ENCODE results near the gene S100A4. TPM values are rescaled to one million over a fixed set of nuclear protein-coding genes. Genes with fewer than 3 reads are reported as not detected.

The S100A4 gene
- 41.0 and 113 TPM in 2 replicates for total RNA-seq

GRCh38 chr1:153545067-153546055 is at the start of gene S100A4:
TSS of gene S100A4 (minus strand) at chr1:153545806. CDS start at chr1:153544794, 1,012 bp downstream.

DNA sequence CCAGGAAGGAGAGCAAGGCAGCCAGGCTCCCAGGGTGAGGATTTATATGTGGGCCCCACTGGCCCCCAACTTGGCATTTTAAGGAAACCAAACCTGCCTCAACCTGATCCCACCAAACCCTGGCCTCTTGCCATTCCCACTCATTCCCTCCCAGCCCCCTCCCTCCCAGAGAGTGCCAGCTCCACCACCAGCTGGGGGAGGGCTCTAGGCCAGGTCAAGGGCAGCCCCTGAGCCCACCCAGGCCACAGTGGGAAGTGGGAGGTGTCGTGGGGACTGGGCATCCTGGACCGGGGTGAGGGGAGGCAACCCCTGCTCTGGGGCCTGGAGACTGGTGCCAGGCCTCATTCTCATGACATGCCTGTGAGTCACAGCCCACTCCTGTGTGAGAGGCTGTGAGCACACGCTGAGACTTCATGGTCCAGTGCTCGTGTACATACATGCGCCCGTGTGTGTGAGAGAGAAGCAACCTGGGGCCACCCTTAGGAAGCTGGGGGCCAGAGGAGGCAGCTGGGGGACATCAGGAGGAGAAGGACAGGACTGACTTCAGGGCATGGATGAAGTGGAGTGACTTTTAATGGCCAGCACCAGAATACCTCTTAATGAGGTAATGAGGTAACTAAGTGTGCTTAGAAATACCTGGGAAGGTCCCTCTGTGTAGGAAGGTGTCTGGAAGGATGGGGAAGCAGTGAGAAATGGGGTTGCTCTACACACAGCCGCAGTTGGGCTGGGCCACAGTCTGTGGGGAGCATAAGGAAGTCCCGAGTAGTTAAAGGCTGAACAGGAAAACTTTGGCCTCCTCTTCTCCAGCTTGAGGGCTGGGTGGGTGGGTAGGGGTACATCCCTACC is 20.1 kb upstream of the S100A4 start, which contains the start of gene S100A2:
TSS of gene S100A2 (minus strand) at position 316 of the 846 bp plus-strand sequence. CDS start 1,967 bp downstream, outside the sequence.

GRCh38 chr1:153548722-153549688 is 3.4 kb upstream of the S100A4 start, which contains the start of gene S100A3:
TSS of gene S100A3 (minus strand) at chr1:153549258. CDS start at chr1:153548485, 773 bp downstream.

GRCh38 chr1:153540394-153541361 is 4.9 kb downstream of the S100A4 start, which contains the start of gene S100A5:
TSS of gene S100A5 (minus strand) at chr1:153540934. CDS start at chr1:153540191, 743 bp downstream.

DNA sequence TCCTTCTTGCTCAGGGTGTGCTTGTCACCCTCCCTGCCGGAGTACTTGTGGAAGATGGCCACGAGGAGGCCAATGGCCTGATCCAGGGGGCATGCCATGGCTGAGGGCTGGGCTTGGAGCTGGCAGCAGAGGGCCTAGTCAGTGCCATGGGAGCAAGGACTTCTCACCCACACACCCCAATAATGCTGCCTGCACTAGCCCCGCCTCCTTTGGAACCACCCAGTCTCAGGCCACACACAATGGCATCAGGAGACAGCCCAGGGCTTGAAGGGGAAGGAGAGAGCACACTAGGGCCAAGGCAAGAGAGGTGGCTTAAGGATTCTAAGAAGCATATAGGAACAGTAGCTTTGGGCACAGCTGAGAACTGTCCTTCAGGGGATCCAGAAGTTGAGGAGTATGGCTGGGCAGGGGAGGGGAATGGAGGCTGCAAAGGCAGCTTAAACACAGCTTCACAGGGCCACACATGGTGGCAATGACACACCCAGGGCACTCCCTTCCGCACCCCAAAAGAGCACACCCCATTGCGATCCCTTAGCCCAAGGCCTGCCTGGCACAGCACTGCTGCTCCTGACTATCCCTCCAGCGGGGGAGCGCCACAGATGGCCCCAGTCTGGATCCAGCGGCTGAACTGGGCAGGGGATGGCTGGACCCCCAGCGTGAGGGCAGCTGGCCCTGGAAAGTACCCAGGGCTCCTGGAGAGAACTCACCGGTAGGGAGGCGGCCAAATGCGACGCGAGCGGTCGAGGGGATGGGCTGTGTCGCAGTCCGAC is 10.2 kb downstream of the S100A4 start, which contains the start of gene S100A6:
TSS of gene S100A6 (minus strand) at position 750 of the 770 bp plus-strand sequence. CDS start at position 98, 652 bp downstream.

Other genes starting within 250 kb of the S100A4 start
- gene PGLYRP3, start 232.9 kb downstream of the S100A4 start, total RNA-seq = not detected in 2 replicates
- not detected in 2 replicates for gene PGLYRP4, start 197.0 kb downstream of the S100A4 start, total RNA-seq
- 0.56 TPM in 1 of 2 replicates, not detected in the other for gene S100A9, start 188.0 kb downstream of the S100A4 start, total RNA-seq
- gene S100A12, start 170.2 kb downstream of the S100A4 start, total RNA-seq = not detected in 2 replicates
- gene S100A8, start 154.7 kb downstream of the S100A4 start, total RNA-seq = not detected in 2 replicates
- gene S100A7A, start 129.3 kb downstream of the S100A4 start, total RNA-seq = not detected in 2 replicates
- gene S100A7, start 85.2 kb downstream of the S100A4 start, total RNA-seq = not detected in 2 replicates
- gene S100A6, start 9.8 kb downstream of the S100A4 start, total RNA-seq = 822 and 1,175 TPM in 2 replicates
- gene S100A5, start 4.9 kb downstream of the S100A4 start, total RNA-seq = 0.26 TPM in 1 of 2 replicates, not detected in the other
- gene S100A3, start 3.5 kb upstream of the S100A4 start, total RNA-seq = 1.7 and 4.4 TPM in 2 replicates
- 0.98 and 2.4 TPM in 2 replicates for gene S100A2, start 20.0 kb upstream of the S100A4 start, total RNA-seq
- 92.6 and 247 TPM in 2 replicates for gene S100A16, start 67.3 kb upstream of the S100A4 start, total RNA-seq
- 0.13 TPM in 1 of 2 replicates, not detected in the other for gene S100A14, start 70.5 kb upstream of the S100A4 start, total RNA-seq
- 38.4 and 57.6 TPM in 2 replicates for gene S100A13, start 81.7 kb upstream of the S100A4 start, total RNA-seq
- gene S100A1, start 82.6 kb upstream of the S100A4 start, total RNA-seq = 0.13 TPM in 1 of 2 replicates, not detected in the other
- 27.6 and 30.9 TPM in 2 replicates for gene CHTOP, start 88.3 kb upstream of the S100A4 start, total RNA-seq
- gene SNAPIN, start 112.9 kb upstream of the S100A4 start, total RNA-seq = 41.0 and 47.6 TPM in 2 replicates
- 101 and 107 TPM in 2 replicates for gene ILF2, start 125.2 kb upstream of the S100A4 start, total RNA-seq
- gene NPR1, start 132.9 kb upstream of the S100A4 start, total RNA-seq = 1.0 and 1.2 TPM in 2 replicates
- gene INTS3, start 182.2 kb upstream of the S100A4 start, total RNA-seq = 45.5 and 46.9 TPM in 2 replicates
- gene SLC27A3, start 229.6 kb upstream of the S100A4 start, total RNA-seq = 10.3 and 14.6 TPM in 2 replicates

Data from smooth muscle cell of the pulmonary artery (primary cell).